NCI-H524 treated with DMSO at 0.1 percent for 48 hours (cell line): ENCODE data around the gene PRSS23.
"Not testable (repeated sequence)": the region's sequence is repeated elsewhere in the genome, so short reads cannot be mapped to it uniquely, and the experiment has no call there.

Source experiments
- DNase-seq: peaks from one replicate; lab custom pipeline; 2025; lab: John Stamatoyannopoulos, UW

PRSS23 gene

DNA sequence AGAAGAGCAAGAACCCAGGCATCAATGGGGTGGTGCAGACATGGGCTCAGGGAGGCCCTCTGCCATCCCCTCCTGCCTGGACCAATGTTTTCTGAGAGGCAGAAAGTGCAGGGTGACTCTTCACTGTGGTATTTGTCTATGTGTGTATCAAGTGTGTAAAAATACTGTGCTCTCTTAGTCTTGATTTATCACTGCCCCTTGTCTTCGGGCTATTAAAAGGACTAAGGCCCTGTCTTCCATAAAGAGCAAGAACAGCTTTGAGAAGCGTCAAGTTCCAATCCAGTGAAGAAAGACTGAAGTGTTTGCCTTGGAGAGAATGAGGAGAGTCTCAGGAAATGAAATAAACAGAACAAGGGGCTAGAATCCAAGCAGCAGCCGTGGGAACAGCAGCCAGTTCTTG lies 14.4 kb downstream of the PRSS23 start:
- no peak for DNase-seq

GRCh38 chr11:86815726-86816125 lies 15.4 kb downstream of the PRSS23 start:
- no peak for DNase-seq

- DNase-seq, result no peak
Measured at GRCh38 chr11:86816251-86816726, 15.9 kb downstream of the PRSS23 start.

- DNase-seq, result peak; percentile 61
Measured at GRCh38 chr11:86818462-86819192, 18.3 kb downstream of the PRSS23 start.

DNA sequence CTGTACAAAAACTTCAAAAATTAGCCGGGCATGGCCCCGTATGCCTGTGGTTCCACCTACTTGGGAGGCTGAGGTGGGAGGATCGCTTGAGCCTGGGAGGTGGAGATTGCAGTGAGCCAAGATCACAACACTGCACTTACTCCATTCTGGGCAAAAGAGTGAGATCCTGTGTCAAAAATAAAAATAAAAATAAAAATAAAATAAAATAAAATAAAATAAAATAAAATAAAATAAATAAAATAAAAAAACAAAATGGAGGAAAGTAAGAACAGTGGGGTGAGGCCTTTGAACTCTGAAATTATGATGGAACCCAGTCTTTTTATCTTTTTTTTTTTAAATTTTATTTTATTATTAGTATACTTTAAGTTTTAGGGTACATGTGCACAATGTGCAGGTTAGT lies 23.8 kb downstream of the PRSS23 start:
- not testable (repeated sequence) for DNase-seq

DNA sequence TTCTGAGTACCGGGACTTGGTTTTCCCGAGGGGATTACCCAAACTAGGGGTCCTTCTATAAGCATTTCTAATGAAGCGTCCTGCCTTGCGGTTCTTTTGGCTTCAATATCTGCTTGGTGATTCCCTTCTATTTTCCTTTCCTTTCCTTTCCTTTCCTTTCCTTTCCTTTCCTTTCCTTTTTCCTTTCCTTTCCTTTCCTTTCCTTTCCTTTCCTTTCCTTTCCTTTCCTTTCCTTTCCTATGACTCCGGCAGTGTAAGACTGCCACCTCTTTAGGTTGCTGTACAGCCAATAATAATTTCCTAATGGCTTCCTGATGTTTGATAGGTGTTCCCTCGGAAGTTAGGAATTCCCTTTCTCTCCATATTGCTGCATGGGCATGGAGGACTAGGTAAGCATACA lies 34.0 kb downstream of the PRSS23 start:
- DNase-seq, result not testable (repeated sequence)

DNA sequence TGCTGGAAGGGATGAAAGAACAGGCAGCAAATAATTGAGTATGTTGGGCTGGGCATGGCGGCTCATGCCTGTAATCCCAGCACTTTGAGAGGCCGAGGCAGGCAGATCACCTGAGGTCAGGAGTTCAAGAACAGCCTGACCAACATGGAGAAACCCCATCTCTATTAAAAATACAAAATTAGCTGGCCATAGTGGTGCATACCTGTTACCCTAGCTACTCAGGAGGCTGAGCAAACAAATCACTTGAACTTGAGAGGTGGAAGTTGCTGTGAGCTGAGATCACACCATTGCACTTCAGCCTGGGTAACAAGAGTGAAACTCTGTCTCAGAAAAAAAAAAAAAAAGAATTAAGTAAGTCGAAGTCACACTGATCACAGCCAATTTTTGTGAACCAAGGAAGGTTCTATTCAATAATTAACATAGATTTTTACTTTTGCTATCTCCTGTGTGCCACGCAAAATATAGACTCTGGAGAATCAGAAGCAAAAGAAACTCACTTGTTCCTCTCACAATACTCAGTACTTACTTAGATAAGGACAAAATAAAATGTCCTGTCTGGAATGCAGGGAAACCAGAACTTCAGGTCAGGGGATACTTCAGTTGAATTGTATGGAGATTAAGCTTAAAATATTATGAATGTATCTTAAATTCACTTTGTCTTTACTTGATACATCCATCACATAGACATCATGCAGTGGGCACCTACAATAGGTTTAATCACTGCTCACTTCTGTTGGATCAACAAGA lies 44.6 kb downstream of the PRSS23 start:
- not testable (repeated sequence) for DNase-seq

- no peak for DNase-seq
Measured at GRCh38 chr11:86848132-86848531, 47.8 kb downstream of the PRSS23 start.

DNA sequence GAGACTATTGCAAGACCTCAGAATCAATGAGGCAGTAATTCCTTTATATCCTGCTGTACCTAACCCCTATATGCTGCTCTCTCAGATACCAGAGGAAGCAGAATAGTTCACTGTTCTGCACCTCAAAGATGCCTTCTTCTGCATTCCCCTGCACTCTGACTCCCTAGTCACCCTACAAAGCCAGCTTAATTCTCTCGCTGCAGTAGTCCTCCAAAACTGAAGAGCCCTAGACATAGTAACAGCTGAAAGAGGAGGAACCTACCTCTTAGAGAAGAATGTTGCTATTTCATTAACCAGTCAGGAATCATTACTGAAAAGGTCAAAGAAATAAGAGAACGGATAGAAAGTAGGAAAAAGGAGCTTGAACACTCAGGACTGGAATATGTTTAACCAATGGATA lies 49.3 kb downstream of the PRSS23 start:
- no peak for DNase-seq
